Measurements from ENCODE around the gene OXTR.

Gene OXTR

DNA sequence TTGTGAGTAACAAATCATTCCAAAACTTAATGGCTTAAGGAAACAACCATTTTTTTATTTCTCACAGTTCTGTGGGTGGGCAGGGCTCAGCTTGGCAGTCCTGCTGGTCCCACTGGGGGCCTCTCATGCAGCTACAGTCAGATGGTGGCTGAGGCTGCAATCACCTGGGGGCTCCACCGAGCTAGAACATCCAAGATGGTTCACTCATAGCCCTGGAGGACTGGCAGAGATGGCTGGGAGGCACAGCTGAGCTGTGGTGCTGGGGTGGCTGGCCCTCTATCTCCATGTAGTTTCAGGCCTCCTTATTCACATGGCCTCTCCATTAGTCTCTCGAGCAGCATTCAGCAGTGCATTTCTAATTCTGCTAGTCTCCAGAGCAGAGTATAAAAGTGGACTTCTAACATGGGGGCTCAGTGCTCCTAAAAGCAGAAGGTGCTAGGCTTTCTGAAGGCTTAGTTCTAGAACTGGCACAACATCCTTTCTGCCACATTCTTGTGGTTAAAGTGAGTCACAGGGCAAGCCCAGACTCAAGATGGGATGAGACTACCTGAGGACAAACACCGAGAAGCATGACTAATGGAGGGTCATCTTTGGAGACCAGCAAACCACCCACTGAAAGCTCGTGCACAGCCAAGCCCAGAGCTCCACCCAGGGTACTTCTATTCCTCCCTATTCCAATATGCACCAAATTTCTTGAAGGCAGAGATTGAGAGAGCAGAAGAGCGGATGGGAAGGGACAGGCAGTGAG, 29.5 kb downstream of the OXTR start:
- no peak overlapping the region for H3K4me3 ChIP-seq (ENCODE audit: insufficient read length, low read depth)
- peaks cover 18% of the 10 kb centered on the region for H3K4me1 ChIP-seq (ENCODE audit: insufficient read depth, insufficient read length)
- H3K9ac ChIP-seq (ENCODE audit: insufficient read length, low read depth): no peak overlapping the region
- TF ChIP-seq YY1 (IDR thresholded peaks at IDR 0.05; ENCODE audit: insufficient read depth, insufficient read length) (no peak), ZNF274 (IDR thresholded peaks at IDR 0.05; ENCODE audit: low read depth, low read length) (no peak)
- DNase-seq (ENCODE audit: low read depth, low spot score): no peak
- no peaks in the 10 kb centered on the region for H3K9me3 ChIP-seq (ENCODE audit: insufficient read depth, low read length)
- H3K27me3 ChIP-seq (ENCODE audit: insufficient read depth, insufficient read length): no peaks in the 10 kb centered on the region
- H3K36me3 ChIP-seq (ENCODE audit: insufficient read depth, insufficient read length, low read length): no peaks in the 10 kb centered on the region

- Histone ChIP-seq H3K4me3 (ENCODE audit: insufficient read length, low read depth) (no peak overlapping the region), H3K9ac (ENCODE audit: insufficient read length, low read depth) (no peak overlapping the region), H3K4me1 (ENCODE audit: insufficient read depth, insufficient read length) (peaks cover 20% of the 10 kb centered on the region), H3K36me3 (ENCODE audit: insufficient read depth, insufficient read length, low read length) (no peaks in the 10 kb centered on the region), H3K27me3 (ENCODE audit: insufficient read depth, insufficient read length) (no peaks in the 10 kb centered on the region), H3K9me3 (ENCODE audit: insufficient read depth, low read length) (no peaks in the 10 kb centered on the region)
- DNase-seq (ENCODE audit: low read depth, low spot score): no peak
- TF ChIP-seq YY1 (IDR thresholded peaks at IDR 0.05; ENCODE audit: insufficient read depth, insufficient read length) (no peak), ZNF274 (IDR thresholded peaks at IDR 0.05; ENCODE audit: low read depth, low read length) (no peak), SUZ12 (IDR thresholded peaks at IDR 0.05; ENCODE audit: extremely low read depth, insufficient read depth, insufficient read length) (no peak)
These were observed 30.8 kb downstream of the OXTR start for GRCh38 chr3:8738639-8739038.

DNA sequence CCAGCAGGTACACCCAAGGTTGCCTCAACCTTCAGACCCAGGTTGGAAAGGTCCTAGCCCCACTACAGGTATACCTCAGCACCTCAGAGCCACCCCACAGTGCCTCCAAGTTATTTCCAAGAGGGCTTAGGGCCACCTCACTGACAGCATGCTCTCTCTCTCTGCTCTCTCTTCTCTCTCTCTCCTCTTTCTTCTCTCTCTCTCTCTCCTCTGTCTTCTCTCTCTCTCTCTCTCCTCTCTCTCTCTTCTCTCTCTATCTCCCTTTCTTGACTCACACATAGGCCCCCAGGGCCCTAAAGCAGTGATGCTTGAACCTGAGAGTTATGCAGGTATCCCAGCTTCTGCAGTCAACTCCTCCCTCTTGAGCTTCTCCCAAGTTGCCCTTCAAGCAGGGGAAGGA, 31.6 kb downstream of the OXTR start:
- H3K9me3 ChIP-seq (ENCODE audit: insufficient read depth, low read length): no peaks in the 10 kb centered on the region
- no peaks in the 10 kb centered on the region for H3K27me3 ChIP-seq (ENCODE audit: insufficient read depth, insufficient read length)
- H3K36me3 ChIP-seq (ENCODE audit: insufficient read depth, insufficient read length, low read length): no peaks in the 10 kb centered on the region
- DNase-seq (ENCODE audit: low read depth, low spot score): no peak
- H3K4me1 ChIP-seq (ENCODE audit: insufficient read depth, insufficient read length): peaks cover 20% of the 10 kb centered on the region
- TF ChIP-seq ZNF274 (IDR thresholded peaks at IDR 0.05; ENCODE audit: low read depth, low read length): no peak
- TF ChIP-seq SUZ12 (IDR thresholded peaks at IDR 0.05; ENCODE audit: extremely low read depth, insufficient read depth, insufficient read length): no peak
- no peak for TF ChIP-seq YY1 (IDR thresholded peaks at IDR 0.05; ENCODE audit: insufficient read depth, insufficient read length)
- H3K9ac ChIP-seq (ENCODE audit: insufficient read length, low read depth): no peak overlapping the region
- no peak overlapping the region for H3K4me3 ChIP-seq (ENCODE audit: insufficient read length, low read depth)

DNA sequence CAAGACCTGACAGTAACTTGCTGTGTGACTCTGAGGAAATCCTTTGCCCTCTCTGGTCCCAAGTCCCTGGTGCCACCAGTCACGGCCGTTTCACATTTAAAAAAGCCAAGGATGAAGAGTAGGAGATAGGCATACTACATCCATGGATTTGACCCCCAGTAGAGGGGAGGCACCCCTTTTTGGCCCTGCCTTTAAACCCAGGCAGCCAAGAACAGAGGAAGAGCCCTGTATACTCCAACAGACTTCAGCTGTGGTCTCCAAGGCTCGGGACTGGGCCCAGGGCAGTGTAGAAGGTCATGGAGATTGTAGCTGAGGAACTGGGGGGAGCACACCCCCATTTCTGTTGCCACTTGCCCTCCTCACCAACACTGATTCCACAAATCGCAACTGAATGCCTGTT, 32.1 kb downstream of the OXTR start:
- H3K4me3 ChIP-seq (ENCODE audit: insufficient read length, low read depth): no peak overlapping the region
- TF ChIP-seq YY1 (IDR thresholded peaks at IDR 0.05; ENCODE audit: insufficient read depth, insufficient read length) (no peak), ZNF274 (IDR thresholded peaks at IDR 0.05; ENCODE audit: low read depth, low read length) (no peak), SUZ12 (IDR thresholded peaks at IDR 0.05; ENCODE audit: extremely low read depth, insufficient read depth, insufficient read length) (no peak)
- H3K9me3 ChIP-seq (ENCODE audit: insufficient read depth, low read length): no peaks in the 10 kb centered on the region
- no peak for DNase-seq (ENCODE audit: low read depth, low spot score)
- H3K36me3 ChIP-seq (ENCODE audit: insufficient read depth, insufficient read length, low read length): no peaks in the 10 kb centered on the region
- no peak overlapping the region for H3K9ac ChIP-seq (ENCODE audit: insufficient read length, low read depth)
- H3K4me1 ChIP-seq (ENCODE audit: insufficient read depth, insufficient read length): peaks cover 23% of the 10 kb centered on the region
- no peaks in the 10 kb centered on the region for H3K27me3 ChIP-seq (ENCODE audit: insufficient read depth, insufficient read length)

DNA sequence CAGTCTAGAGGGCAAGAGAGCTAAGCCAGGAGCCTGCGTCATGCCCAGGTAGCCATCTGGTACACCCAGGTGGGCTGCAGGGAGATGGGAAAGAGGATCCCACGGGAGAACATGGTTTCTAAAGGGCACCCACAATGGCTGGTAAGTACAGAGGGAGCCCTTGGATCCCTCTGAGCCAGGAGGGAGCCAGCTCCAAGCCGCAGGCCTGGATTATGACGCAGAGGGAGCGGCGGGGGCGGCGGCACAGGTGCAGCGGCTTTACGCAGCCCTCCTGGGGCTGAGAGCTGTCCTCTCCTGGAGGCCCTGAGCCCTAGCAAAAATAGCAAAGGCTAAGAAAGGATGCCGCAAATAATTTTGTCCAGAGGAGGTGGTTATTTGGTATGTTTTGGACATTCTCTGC, 33.0 kb downstream of the OXTR start:
- peaks cover 23% of the 10 kb centered on the region for H3K4me1 ChIP-seq (ENCODE audit: insufficient read depth, insufficient read length)
- no peak for TF ChIP-seq SUZ12 (IDR thresholded peaks at IDR 0.05; ENCODE audit: extremely low read depth, insufficient read depth, insufficient read length)
- TF ChIP-seq YY1 (IDR thresholded peaks at IDR 0.05; ENCODE audit: insufficient read depth, insufficient read length): no peak
- no peak for TF ChIP-seq ZNF274 (IDR thresholded peaks at IDR 0.05; ENCODE audit: low read depth, low read length)

GRCh38 chr3:8734908-8735307, 34.5 kb downstream of the OXTR start:
- TF ChIP-seq YY1 (IDR thresholded peaks at IDR 0.05; ENCODE audit: insufficient read depth, insufficient read length): no peak
- TF ChIP-seq ZNF274 (IDR thresholded peaks at IDR 0.05; ENCODE audit: low read depth, low read length): no peak
- TF ChIP-seq SUZ12 (IDR thresholded peaks at IDR 0.05; ENCODE audit: extremely low read depth, insufficient read depth, insufficient read length): no peak
- H3K27me3 ChIP-seq (ENCODE audit: insufficient read depth, insufficient read length): no peaks in the 10 kb centered on the region
- no peaks in the 10 kb centered on the region for H3K9me3 ChIP-seq (ENCODE audit: insufficient read depth, low read length)
- H3K9ac ChIP-seq (ENCODE audit: insufficient read length, low read depth): no peak overlapping the region
- peaks cover 14% of the 10 kb centered on the region for H3K4me1 ChIP-seq (ENCODE audit: insufficient read depth, insufficient read length)
- no peak overlapping the region for H3K4me3 ChIP-seq (ENCODE audit: insufficient read length, low read depth)
- DNase-seq (ENCODE audit: low read depth, low spot score): no peak
- no peaks in the 10 kb centered on the region for H3K36me3 ChIP-seq (ENCODE audit: insufficient read depth, insufficient read length, low read length)

More for the DNA sequence above, 33.0 kb downstream of the OXTR start:
- Histone ChIP-seq H3K9ac (ENCODE audit: insufficient read length, low read depth) (no peak overlapping the region), H3K36me3 (ENCODE audit: insufficient read depth, insufficient read length, low read length) (no peaks in the 10 kb centered on the region), H3K27me3 (ENCODE audit: insufficient read depth, insufficient read length) (no peaks in the 10 kb centered on the region), H3K9me3 (ENCODE audit: insufficient read depth, low read length) (no peaks in the 10 kb centered on the region), H3K4me3 (ENCODE audit: insufficient read length, low read depth) (no peak overlapping the region)
- DNase-seq (ENCODE audit: low read depth, low spot score): no peak

GRCh38 chr3:8734137-8734878, 35.1 kb downstream of the OXTR start:
- H3K4me1 ChIP-seq (ENCODE audit: insufficient read depth, insufficient read length): peaks cover 12% of the 10 kb centered on the region

More at GRCh38 chr3:8734137-8734878, 35.1 kb downstream of the OXTR start:
- H3K36me3 ChIP-seq (ENCODE audit: insufficient read depth, insufficient read length, low read length): no peaks in the 10 kb centered on the region
- TF ChIP-seq SUZ12 (IDR thresholded peaks at IDR 0.05; ENCODE audit: extremely low read depth, insufficient read depth, insufficient read length) (no peak), YY1 (IDR thresholded peaks at IDR 0.05; ENCODE audit: insufficient read depth, insufficient read length) (no peak), ZNF274 (IDR thresholded peaks at IDR 0.05; ENCODE audit: low read depth, low read length) (no peak)
- no peaks in the 10 kb centered on the region for H3K9me3 ChIP-seq (ENCODE audit: insufficient read depth, low read length)
- no peak for DNase-seq (ENCODE audit: low read depth, low spot score)
- H3K9ac ChIP-seq (ENCODE audit: insufficient read length, low read depth): no peak overlapping the region
- no peak overlapping the region for H3K4me3 ChIP-seq (ENCODE audit: insufficient read length, low read depth)
- no peaks in the 10 kb centered on the region for H3K27me3 ChIP-seq (ENCODE audit: insufficient read depth, insufficient read length)
